ENCODE measurements around the gene CLCN3. TPM values are rescaled to one million over a fixed set of nuclear protein-coding genes. Genes with fewer than 3 reads are reported as not detected.

CLCN3 gene
- total and polyA plus RNA-seq, 9 of the 15 experiments (the other 6 are each of a cell fraction or from before 2014, with no cell fraction given): 12.7 to 60.6 (median 38.5) TPM

DNA sequence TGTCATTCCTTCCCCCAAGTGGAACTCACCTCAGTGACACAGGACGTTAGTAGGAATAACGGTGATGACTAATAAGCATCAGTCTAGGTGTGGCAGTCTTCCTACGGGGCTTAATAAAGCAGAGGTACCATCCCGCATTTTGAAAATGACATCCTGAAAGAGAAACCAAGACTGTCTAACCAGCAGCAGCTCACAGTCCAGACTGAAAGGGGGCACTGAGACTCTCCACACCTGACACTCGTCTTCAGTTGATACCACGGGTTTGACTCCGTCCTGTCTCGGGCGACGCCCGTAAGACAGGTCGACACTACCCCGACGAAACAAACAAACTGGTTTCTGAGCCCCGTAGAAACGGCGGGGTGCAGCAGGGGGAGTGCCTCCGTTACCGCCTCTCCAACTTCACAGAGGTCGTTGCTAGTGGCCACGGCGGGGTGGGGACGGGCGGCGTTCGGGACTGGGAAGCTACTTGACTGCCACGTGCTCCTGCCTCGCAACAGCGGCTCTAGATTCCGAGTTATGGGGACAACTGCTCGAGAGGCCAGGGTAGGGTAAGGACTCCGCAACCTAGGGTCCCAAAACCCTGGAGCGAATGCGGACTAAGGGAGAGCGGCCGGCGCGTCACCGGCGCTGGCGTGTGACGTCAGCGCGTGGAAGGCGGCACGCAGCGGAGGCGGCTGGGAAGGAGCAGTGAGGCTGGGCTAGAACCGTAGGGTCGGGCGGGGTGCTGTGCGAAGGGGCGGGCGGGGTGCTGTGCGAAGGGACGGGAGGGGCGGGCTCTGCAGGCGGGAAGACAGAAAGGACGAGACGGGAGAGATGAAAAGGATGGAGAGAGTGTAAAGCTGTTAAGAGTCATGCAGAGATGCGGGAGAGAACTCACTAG, 8.1 kb upstream of the CLCN3 start, which contains the start of gene NEK1 (continued):
- TF ChIP-seq RCOR1 (IDR thresholded peaks at IDR 0.05; ENCODE audit: borderline replicate concordance in 1 of 2, low read depth in 2 of 2, low read length in 2 of 2) (no peak; a peak in 2 of 4 replicates), POLR3A (IDR thresholded peaks at IDR 0.05; ENCODE audit: borderline replicate concordance, extremely low read depth, insufficient read depth, insufficient read length) (no peak), MYC (IDR thresholded peaks at IDR 0.05; ENCODE audit: low read depth, low read length) (peak; percentile 77), MYC (CRISPR knock-in tag; IDR thresholded peaks at IDR 0.05; ENCODE audit: borderline replicate concordance, low read depth) (peak; percentile 66; the same call in 1 of the 2 replicates), KDM2B (CRISPR knock-in tag; IDR thresholded peaks at IDR 0.05) (0 out of 2 replicates have a peak, but pooled peaks have one; percentile 25), PHF21A (IDR thresholded peaks at IDR 0.05; ENCODE audit: borderline replicate concordance, low read depth) (no peak), RFX5 (IDR thresholded peaks at IDR 0.05; ENCODE audit: low read depth, low read length) (no peak), SFPQ (IDR thresholded peaks at IDR 0.05; ENCODE audit: low read depth, low read length) (no peak), SMAD1 (IDR thresholded peaks at IDR 0.05; ENCODE audit: low read depth, low read length, partially characterized antibody) (peak; percentile 87), MTF1 (CRISPR knock-in tag; IDR thresholded peaks at IDR 0.05; ENCODE audit: borderline replicate concordance) (no peak), MEIS2 (IDR thresholded peaks at IDR 0.05; ENCODE audit: partially characterized antibody) (no peak), MTA1 (IDR thresholded peaks at IDR 0.05; ENCODE audit: borderline replicate concordance) (peak; percentile 95), TAF7 (tag; IDR thresholded peaks at IDR 0.05) (peak; percentile 75; the same call in 1 of the 2 replicates), FIP1L1 (IDR thresholded peaks at IDR 0.05; ENCODE audit: low read depth, low read length, poor library complexity, severe bottlenecking) (no peak), MECOM (CRISPR knock-in tag; IDR thresholded peaks at IDR 0.05) (no peak), MCM7 (IDR thresholded peaks at IDR 0.05) (no peak)
- TF ChIP-seq, protein P1, sequence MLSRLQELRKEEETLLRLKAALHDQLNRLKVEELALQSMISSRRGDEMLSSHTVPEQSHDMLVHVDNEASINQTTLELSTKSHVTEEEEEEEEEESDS (CRISPR knock-in tag; IDR thresholded peaks at IDR 0.05): no peak
- TF ChIP-seq, protein P2, sequence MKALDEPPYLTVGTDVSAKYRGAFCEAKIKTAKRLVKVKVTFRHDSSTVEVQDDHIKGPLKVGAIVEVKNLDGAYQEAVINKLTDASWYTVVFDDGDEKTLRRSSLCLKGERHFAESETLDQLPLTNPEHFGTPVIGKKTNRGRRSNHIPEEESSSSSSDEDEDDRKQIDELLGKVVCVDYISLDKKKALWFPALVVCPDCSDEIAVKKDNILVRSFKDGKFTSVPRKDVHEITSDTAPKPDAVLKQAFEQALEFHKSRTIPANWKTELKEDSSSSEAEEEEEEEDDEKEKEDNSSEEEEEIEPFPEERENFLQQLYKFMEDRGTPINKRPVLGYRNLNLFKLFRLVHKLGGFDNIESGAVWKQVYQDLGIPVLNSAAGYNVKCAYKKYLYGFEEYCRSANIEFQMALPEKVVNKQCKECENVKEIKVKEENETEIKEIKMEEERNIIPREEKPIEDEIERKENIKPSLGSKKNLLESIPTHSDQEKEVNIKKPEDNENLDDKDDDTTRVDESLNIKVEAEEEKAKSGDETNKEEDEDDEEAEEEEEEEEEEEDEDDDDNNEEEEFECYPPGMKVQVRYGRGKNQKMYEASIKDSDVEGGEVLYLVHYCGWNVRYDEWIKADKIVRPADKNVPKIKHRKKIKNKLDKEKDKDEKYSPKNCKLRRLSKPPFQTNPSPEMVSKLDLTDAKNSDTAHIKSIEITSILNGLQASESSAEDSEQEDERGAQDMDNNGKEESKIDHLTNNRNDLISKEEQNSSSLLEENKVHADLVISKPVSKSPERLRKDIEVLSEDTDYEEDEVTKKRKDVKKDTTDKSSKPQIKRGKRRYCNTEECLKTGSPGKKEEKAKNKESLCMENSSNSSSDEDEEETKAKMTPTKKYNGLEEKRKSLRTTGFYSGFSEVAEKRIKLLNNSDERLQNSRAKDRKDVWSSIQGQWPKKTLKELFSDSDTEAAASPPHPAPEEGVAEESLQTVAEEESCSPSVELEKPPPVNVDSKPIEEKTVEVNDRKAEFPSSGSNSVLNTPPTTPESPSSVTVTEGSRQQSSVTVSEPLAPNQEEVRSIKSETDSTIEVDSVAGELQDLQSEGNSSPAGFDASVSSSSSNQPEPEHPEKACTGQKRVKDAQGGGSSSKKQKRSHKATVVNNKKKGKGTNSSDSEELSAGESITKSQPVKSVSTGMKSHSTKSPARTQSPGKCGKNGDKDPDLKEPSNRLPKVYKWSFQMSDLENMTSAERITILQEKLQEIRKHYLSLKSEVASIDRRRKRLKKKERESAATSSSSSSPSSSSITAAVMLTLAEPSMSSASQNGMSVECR (CRISPR knock-in tag; IDR thresholded peaks at IDR 0.05): no peak

All from K562 (cell line).